ENCODE data around the gene CTAGE4. TPM values are rescaled to one million over a fixed set of nuclear protein-coding genes. Genes with fewer than 3 reads are reported as not detected.
"Not testable (repeated sequence)": the region's sequence is repeated elsewhere in the genome, so short reads cannot be mapped to it uniquely, and the experiment has no call there.

CTAGE4 gene
- total RNA-seq, 1 donor from 2014 or later: not detected

- not testable (repeated sequence) for DNase-seq (ENCODE audit: extremely low read depth, low read depth, low spot score)
These were observed 19.8 kb downstream of the CTAGE4 start for GRCh38 chr7:144203086-144203485.

DNA sequence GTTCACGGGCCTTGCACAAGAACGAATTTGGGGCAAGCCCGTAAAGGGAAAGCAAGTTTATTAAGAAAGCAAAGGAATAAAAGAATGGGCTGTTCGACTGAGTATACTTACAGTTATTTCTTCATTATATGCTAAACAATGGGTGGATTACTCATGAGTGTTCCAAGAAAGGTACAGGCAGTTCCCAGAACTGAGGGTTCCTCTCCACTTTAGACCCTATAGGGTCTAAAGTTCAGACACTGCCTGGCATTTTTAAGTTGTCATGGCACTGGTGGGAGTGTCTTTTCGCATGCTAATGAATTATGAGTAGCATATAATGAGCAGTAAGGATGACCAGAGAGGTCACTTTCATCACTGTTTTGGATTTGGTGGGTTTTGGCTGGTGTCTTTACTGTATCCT is 22.0 kb downstream of the CTAGE4 start:
- DNase-seq (ENCODE audit: extremely low read depth, low read depth, low spot score): not testable (repeated sequence)

- DNase-seq (ENCODE audit: extremely low read depth, low read depth, low spot score): not testable (repeated sequence)
These were observed 33.9 kb downstream of the CTAGE4 start for GRCh38 chr7:144217200-144217599.

DNA sequence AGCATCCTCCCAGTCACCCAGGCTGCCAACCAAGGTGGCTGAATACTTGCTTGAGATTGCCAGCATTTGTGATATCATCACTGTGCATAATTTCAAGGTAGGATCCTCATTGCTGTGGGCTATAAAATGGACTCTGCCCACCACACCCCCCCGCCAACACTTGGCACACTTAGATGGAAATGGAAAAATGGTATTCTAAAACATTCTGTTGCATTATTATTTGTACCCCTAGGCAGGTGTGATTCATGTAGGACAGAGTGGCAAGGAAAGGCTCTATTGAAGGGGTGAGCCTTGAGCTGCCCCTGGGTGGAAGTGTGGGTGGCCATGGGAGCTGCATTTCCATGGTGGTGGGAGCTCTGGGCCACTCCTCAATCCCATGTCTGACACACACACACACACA is 35.3 kb downstream of the CTAGE4 start:
- DNase-seq (ENCODE audit: extremely low read depth, low read depth, low spot score): not testable (repeated sequence)

DNA sequence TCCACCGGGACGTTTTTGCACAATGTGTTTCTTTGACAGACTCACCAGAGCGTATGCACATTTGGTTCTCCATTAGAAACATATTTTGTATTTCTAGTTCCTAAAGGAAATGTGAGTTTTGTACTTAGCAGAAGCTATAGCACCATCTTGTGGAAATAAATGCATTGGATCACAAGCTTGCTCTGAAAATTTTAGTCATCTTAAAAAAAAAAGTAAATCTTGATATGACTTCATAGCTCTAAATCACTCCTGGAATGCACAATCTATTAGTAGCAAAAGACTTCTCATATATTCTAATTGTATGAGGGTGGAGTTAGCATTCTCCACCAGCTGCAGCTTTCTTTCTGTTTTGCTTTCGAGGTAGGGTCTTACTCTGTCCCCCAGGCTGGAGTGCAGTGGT is 35.9 kb downstream of the CTAGE4 start:
- DNase-seq (ENCODE audit: extremely low read depth, low read depth, low spot score): not testable (repeated sequence)

GRCh38 chr7:144220531-144220930 is 37.3 kb downstream of the CTAGE4 start:
- not testable (repeated sequence) for DNase-seq (ENCODE audit: extremely low read depth, low read depth, low spot score)

DNA sequence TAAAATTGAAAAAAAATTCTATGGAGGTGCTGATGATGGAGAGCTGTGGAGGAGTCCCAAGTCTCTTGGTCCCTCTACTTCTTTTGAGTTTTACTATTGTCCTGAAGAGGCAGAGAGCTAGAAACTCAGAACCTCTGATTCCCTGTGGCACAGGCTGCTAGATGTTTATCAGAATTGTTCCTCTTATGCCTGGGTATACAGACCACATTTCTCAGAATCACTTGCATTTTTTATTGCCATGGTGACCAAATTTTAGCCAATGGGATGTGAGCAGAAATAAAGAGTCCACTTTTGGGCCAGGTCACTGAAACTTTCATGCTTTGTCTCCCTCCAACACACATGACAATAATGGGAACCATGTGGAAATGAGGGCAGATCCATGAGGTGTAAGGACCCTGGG is 40.4 kb downstream of the CTAGE4 start:
- DNase-seq (ENCODE audit: extremely low read depth, low read depth, low spot score): not testable (repeated sequence)

GRCh38 chr7:144226866-144227265 is 43.6 kb downstream of the CTAGE4 start:
- not testable (repeated sequence) for DNase-seq (ENCODE audit: extremely low read depth, low read depth, low spot score)

DNA sequence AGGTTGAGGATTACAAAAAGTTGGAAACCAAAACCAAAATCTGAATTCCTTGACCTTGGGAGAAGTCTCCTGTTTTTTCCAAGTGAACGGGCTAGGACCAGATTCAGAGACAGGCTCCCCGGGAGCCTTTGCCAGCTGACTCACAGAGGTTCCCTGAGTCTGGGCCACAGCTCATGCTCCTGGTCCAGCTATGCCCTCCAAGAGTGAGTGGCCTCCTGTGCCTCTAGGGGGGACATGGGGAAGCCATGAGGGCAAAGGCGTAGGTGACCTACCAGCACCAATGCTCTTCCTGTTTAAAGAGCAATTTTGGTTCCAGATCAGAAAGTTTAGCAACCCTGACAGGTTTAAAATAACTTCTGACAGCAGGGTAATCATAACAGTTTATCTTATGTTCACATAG is 45.5 kb downstream of the CTAGE4 start:
- not testable (repeated sequence) for DNase-seq (ENCODE audit: extremely low read depth, low read depth, low spot score)

GRCh38 chr7:144231027-144231426 is 47.8 kb downstream of the CTAGE4 start:
- not testable (repeated sequence) for DNase-seq (ENCODE audit: extremely low read depth, low read depth, low spot score)

GRCh38 chr7:144233039-144233438 is 49.8 kb downstream of the CTAGE4 start:
- not testable (repeated sequence) for DNase-seq (ENCODE audit: extremely low read depth, low read depth, low spot score)

Other genes with a start within 250 kb of the CTAGE4 start
- 0.23 TPM in 1 of 2 replicates, not detected in the other for gene OR2F2, start 248.2 kb upstream of the CTAGE4 start, total RNA-seq
- not detected in 2 replicates for gene OR2F1, start 228.6 kb upstream of the CTAGE4 start, total RNA-seq
- not detected in 2 replicates for gene OR6B1, start 183.1 kb upstream of the CTAGE4 start, total RNA-seq
- gene OR2A5, start 134.5 kb upstream of the CTAGE4 start, total RNA-seq: not detected in 2 replicates
- not detected in 2 replicates for gene OR2A25, start 113.7 kb upstream of the CTAGE4 start, total RNA-seq
- gene OR2A12, start 97.2 kb upstream of the CTAGE4 start, total RNA-seq: not detected in 2 replicates
- gene OR2A2, start 73.9 kb upstream of the CTAGE4 start, total RNA-seq: not detected in 2 replicates
- not detected in 2 replicates for gene OR2A14, start 60.3 kb upstream of the CTAGE4 start, total RNA-seq
- 0.73 TPM in 1 of 2 replicates, not detected in the other for gene ARHGEF35, start 12.4 kb downstream of the CTAGE4 start, total RNA-seq
- not detected in 2 replicates for gene OR2A42, start 56.1 kb downstream of the CTAGE4 start, total RNA-seq
- 1.5 TPM in 1 of 2 replicates, not detected in the other for gene OR2A7, start 81.3 kb downstream of the CTAGE4 start, total RNA-seq
- gene CTAGE8, start 85.8 kb downstream of the CTAGE4 start, total RNA-seq: not detected in 2 replicates
- gene OR2A1, start 129.0 kb downstream of the CTAGE4 start, total RNA-seq: not detected in 2 replicates
- 1.6 and 2.9 TPM in 2 replicates for gene ARHGEF5, start 171.9 kb downstream of the CTAGE4 start, total RNA-seq
- not detected in 2 replicates for gene NOBOX, start 220.2 kb downstream of the CTAGE4 start, total RNA-seq

Measured in glomerular endothelial cell (primary cell).